Measurements from ENCODE around the gene MATCAP1. TPM values are rescaled to one million over a fixed set of nuclear protein-coding genes. Genes with fewer than 3 reads are reported as not detected.

The MATCAP1 gene
- total RNA-seq, 1 donor from 2014 or later: 14.2 TPM

DNA sequence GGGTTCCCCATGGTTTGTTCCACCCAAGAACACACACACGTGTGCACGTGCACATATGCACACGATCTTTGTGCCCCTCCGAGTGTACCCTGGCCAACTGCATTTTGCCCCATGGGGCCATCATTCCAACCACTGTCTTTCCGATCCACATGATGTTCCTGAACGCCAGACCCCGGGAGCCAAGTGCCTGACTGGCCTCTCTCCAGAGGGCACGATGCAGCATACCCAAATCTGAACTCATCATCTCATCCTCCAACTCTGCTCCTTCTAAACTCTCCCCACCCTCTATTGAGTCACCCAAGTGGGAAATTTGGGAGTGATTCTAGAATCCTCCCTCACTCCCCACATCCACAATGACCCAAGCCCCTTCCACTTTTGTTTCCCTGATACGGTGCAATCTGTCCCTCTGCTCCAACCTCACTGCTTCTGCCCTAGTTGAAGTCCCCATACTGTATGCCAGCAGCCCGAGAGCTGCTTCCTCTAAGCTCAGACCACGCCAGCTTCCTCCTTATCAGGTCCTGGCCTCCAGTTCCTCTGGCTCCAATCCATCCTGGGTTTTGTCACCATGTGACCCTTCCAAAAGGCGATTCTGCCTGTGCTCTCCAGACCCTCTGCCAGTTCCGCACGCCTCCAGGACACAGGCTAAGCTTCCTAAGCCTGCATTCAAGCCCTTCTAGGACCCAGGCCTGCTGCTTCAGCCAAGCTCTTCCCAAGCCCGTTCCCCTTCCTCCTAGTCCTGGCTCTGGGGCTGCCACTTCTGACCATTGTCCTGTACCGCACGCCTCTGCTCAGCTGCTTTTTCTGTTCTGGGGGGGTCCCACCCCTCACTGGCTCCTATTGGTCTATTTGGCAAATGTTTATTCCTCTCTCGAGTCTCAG is 33.1 kb upstream of the MATCAP1 start:
- DNase-seq: peak; percentile 68
- H3K9me3 ChIP-seq (replicated peaks): no peaks in the 10 kb centered on the region
- peak overlapping the region; percentile 84 for H3K27ac ChIP-seq (replicated peaks)
- intact Hi-C loops (cut with micrococcal nuclease): no loop called here
- no peaks in the 10 kb centered on the region for H3K36me3 ChIP-seq
- H3K4me3 ChIP-seq: peak overlapping the region; percentile 32
- peaks cover 46% of the 10 kb centered on the region for H3K4me1 ChIP-seq
- no peaks in the 10 kb centered on the region for H3K27me3 ChIP-seq (ENCODE audit: low read depth)
- TF ChIP-seq, protein P1, sequence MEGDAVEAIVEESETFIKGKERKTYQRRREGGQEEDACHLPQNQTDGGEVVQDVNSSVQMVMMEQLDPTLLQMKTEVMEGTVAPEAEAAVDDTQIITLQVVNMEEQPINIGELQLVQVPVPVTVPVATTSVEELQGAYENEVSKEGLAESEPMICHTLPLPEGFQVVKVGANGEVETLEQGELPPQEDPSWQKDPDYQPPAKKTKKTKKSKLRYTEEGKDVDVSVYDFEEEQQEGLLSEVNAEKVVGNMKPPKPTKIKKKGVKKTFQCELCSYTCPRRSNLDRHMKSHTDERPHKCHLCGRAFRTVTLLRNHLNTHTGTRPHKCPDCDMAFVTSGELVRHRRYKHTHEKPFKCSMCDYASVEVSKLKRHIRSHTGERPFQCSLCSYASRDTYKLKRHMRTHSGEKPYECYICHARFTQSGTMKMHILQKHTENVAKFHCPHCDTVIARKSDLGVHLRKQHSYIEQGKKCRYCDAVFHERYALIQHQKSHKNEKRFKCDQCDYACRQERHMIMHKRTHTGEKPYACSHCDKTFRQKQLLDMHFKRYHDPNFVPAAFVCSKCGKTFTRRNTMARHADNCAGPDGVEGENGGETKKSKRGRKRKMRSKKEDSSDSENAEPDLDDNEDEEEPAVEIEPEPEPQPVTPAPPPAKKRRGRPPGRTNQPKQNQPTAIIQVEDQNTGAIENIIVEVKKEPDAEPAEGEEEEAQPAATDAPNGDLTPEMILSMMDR (IDR thresholded peaks at IDR 0.05; ENCODE audit: borderline replicate concordance): no peak

DNA sequence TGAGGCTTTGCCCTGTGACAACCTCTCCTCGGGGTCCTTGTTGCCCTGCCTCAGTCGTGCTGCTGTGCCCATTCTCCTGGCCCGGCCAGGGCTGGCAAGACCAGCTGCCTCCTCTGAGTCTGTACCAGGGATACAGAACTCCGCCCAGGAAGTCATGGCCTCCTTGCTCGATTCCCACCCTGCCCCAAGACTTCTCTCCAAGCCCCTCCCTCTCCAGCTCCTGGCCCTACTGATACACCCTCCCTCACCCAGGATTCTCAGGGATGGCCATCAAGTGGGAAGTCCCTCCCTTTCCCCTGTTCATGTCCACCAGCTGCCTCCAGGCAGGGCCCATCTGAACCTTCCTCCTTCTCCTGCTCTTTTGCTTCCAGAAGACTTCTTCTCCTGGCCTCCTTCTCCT is 31.9 kb upstream of the MATCAP1 start:
- Histone ChIP-seq H3K36me3 (no peaks in the 10 kb centered on the region), H3K4me3 (no peak overlapping the region), H3K9me3 (replicated peaks) (no peaks in the 10 kb centered on the region), H3K27me3 (ENCODE audit: low read depth) (no peaks in the 10 kb centered on the region), H3K4me1 (peaks cover 46% of the 10 kb centered on the region), H3K27ac (replicated peaks) (no peak overlapping the region)
- DNase-seq: no peak
- intact Hi-C loops (cut with micrococcal nuclease): no loop called here
- TF ChIP-seq, protein P1 (IDR thresholded peaks at IDR 0.05; ENCODE audit: borderline replicate concordance): no peak

DNA sequence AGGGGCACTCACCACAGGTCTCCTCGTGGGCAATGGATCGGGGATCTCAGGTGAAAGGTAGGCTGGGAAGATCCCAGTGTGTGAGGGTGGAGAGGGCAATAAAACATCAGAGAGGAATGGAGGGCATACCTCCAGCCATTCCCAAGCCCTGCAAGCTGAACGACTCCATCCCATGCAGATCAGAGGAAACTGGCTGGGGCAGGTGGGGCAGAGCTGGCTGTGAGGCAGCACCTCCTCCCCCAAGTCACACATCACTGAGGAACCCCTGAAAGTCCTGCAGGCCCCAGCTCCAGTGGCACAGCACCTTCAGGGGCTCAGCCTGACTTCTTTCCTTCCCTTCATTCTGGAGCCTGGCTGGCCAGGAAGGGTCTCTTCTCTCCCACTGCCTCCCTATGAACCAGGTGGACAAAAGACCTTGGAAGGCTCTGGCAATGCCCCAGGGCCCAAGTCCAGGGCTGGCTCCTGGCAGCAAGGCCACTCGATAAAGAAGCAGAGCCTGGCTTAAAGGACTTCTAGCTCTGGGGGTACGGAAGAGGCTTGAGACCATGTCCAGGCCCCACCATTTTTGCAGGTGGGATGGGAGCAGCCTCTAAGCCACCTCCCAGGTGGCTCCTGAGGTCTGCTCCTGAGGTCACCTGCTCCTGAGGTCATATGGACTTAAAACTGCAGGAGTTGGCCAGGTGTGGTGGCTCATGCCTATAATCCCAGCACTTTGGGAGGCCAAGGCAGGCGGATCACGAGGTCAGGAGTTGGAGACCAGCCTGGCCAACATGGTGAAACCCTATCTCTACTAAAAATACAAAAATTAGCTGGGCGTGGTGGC is 29.6 kb upstream of the MATCAP1 start:
- H3K27ac ChIP-seq (replicated peaks): no peak overlapping the region

DNA sequence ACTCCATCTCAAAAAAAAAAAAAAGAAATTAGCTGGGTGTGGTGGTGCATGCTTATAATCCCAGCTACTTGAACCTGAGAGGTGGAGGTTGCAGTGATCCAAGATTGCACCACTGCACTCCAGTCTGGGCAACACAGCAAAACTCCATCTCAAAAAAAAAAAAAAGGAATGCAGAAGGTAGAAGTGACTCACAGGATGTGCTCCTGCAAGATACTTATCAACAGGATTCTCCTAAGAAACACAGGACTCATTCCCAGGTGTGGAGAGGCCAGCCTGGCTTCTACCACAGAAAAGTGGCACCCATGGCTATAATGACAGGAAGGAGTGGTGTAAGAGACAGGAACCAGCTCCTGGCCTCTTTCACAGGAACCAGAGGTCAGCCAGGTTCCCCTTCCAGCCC is 29.0 kb upstream of the MATCAP1 start:
- H3K27ac ChIP-seq (replicated peaks): no peak overlapping the region
- peaks cover 41% of the 10 kb centered on the region for H3K4me1 ChIP-seq
- DNase-seq: no peak

More for the DNA sequence above, 29.6 kb upstream of the MATCAP1 start:
- H3K36me3 ChIP-seq: no peaks in the 10 kb centered on the region
- TF ChIP-seq, protein P1 (IDR thresholded peaks at IDR 0.05; ENCODE audit: borderline replicate concordance): no peak
- no peak for DNase-seq
- no peak overlapping the region for H3K4me3 ChIP-seq
- peaks cover 46% of the 10 kb centered on the region for H3K4me1 ChIP-seq
- H3K27me3 ChIP-seq (ENCODE audit: low read depth): no peaks in the 10 kb centered on the region
- intact Hi-C loops (cut with micrococcal nuclease): no loop called here
- H3K9me3 ChIP-seq (replicated peaks): no peaks in the 10 kb centered on the region

DNA sequence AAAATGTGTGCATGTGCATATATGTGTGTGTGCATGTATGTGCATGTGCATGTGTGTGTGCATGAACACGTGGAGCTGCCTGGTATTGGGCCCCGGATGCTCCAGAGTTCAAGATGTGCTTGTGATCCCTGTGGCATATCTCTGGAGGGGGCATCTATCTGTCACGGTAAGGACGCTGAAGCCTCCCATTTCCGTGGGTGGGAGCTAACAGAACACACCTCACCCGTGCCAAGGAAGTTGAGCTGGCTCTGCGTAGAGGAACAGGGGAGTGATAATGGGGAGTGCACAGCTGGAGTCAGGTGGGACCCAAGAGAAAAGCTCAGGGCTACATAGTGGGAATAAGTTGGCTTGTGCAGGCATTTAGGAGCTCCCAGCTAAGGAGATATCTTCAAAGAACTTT is 27.9 kb upstream of the MATCAP1 start:
- Histone ChIP-seq H3K27ac (replicated peaks) (no peak overlapping the region), H3K27me3 (ENCODE audit: low read depth) (no peaks in the 10 kb centered on the region), H3K9me3 (replicated peaks) (no peaks in the 10 kb centered on the region), H3K36me3 (peaks cover 9% of the 10 kb centered on the region), H3K4me3 (no peak overlapping the region), H3K4me1 (peaks cover 30% of the 10 kb centered on the region)
- DNase-seq: no peak
- TF ChIP-seq, protein P1 (IDR thresholded peaks at IDR 0.05; ENCODE audit: borderline replicate concordance): no peak
- intact Hi-C loops (cut with micrococcal nuclease): no loop called here

More for the DNA sequence above, 29.0 kb upstream of the MATCAP1 start:
- no peaks in the 10 kb centered on the region for H3K9me3 ChIP-seq (replicated peaks)
- H3K4me3 ChIP-seq: no peak overlapping the region
- TF ChIP-seq, protein P1 (IDR thresholded peaks at IDR 0.05; ENCODE audit: borderline replicate concordance): no peak
- no peaks in the 10 kb centered on the region for H3K27me3 ChIP-seq (ENCODE audit: low read depth)
- H3K36me3 ChIP-seq: no peaks in the 10 kb centered on the region
- intact Hi-C loops (cut with micrococcal nuclease): no loop called here
